Measurements from ENCODE around the gene PDIA6. TPM values are rescaled to one million over a fixed set of nuclear protein-coding genes. Genes with fewer than 3 reads are reported as not detected.

PDIA6 gene
- total RNA-seq, 2 experiments from 2014 or later: 25.5 to 26.3 TPM

DNA sequence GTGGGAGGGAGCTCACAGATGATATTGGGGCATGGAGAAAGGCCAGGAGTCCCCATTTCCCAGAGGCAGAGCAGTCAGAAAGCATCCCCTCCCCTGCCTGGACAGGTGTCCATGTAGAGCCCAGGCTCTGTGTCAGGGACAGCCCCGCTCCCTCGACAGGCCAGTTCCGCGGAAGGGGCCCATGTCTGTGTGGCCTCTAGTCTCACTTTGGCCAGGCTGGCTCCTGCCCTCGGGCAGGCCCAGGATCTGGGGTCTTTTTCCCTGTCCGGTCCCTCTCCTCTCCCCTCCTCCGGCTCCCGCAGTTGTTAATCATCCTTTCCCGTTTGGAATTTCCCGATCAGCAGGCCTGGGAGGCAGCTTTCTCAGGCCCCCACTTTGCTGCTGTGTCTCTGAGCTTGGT lies 20.4 kb upstream of the PDIA6 start:
- H3K4me1 Mint-ChIP-seq (ENCODE audit: low read depth): peaks cover 7% of the 10 kb centered on the region
- DNase-seq (no peak), ATAC-seq (ENCODE audit: poor library complexity) (no peak)
- H3K36me3 Mint-ChIP-seq (ENCODE audit: low read depth): no peaks in the 10 kb centered on the region
- H3K4me1 ChIP-seq (ENCODE audit: insufficient read depth, low read length): peaks cover 15% of the 10 kb centered on the region
- ChIA-PET POLR2A (interaction anchor here (0.6 to 1.6 kb wide), 6 partner anchors 20 to 322 kb away, joined by 3 to 13 read pairs (median 4); partner anchors contain the start of genes PDIA6 and SLC66A3), CTCF (interaction anchor here (0.5 to 1.7 kb wide), 21 partner anchors 9 to 749 kb away, joined by 3 to 21 read pairs (median 5); partner anchors contain the start of genes PDIA6 and SLC66A3)
- H3K36me3 ChIP-seq (ENCODE audit: insufficient read depth, low read length): no peaks in the 10 kb centered on the region
- H3K9me3 ChIP-seq (ENCODE audit: control insufficient read depth in 1 of 2, insufficient read depth in 1 of 2, low read length in 2 of 2): no peaks in the 10 kb centered on the region
- intact Hi-C loops (cut with DNase I, micrococcal nuclease): loop anchor here in 1 of 2 experiments (2.0 to 10.0 kb wide), 3 partner anchors 634 to 942 kb away; partner anchors contain the start of gene E2F6
- no peak overlapping the region for H3K4me3 ChIP-seq (ENCODE audit: low read length)
- H3K27ac Mint-ChIP-seq: no peak overlapping the region
- H3K27me3 ChIP-seq (ENCODE audit: control insufficient read depth in 1 of 2, insufficient read depth in 2 of 2, low read length in 2 of 2): peaks cover 8 to 11% of the 10 kb centered on the region in 2 experiments
- no peak overlapping the region for H3K4me3 Mint-ChIP-seq
- no peak overlapping the region for H3K27ac ChIP-seq (ENCODE audit: low read depth in 1 of 2, low read length in 2 of 2)
- peaks cover 25% of the 10 kb centered on the region for H3K27me3 Mint-ChIP-seq
- TF ChIP-seq CTCF (IDR thresholded peaks at IDR 0.05): no peak
- H3K9me3 Mint-ChIP-seq: no peaks in the 10 kb centered on the region

- ATAC-seq (ENCODE audit: poor library complexity): peak; percentile 93
- ChIA-PET CTCF (interaction anchor here (0.5 to 1.7 kb wide), 22 partner anchors 9 to 750 kb away, joined by 3 to 21 read pairs (median 5); partner anchors contain the start of genes PDIA6 and SLC66A3), POLR2A (interaction anchor here (0.6 to 1.6 kb wide), 6 partner anchors 20 to 323 kb away, joined by 3 to 13 read pairs (median 4); partner anchors contain the start of genes PDIA6 and SLC66A3)
- Mint-ChIP-seq H3K27ac (no peak overlapping the region), H3K4me1 (ENCODE audit: low read depth) (peaks cover 7% of the 10 kb centered on the region), H3K4me3 (peak overlapping the region; percentile 38), H3K36me3 (ENCODE audit: low read depth) (no peaks in the 10 kb centered on the region), H3K27me3 (peaks cover 24% of the 10 kb centered on the region), H3K9me3 (no peaks in the 10 kb centered on the region)
- no peak overlapping the region for H3K4me3 ChIP-seq (ENCODE audit: low read length)
- H3K36me3 ChIP-seq (ENCODE audit: insufficient read depth, low read length): no peaks in the 10 kb centered on the region
- peak; percentile 99 for TF ChIP-seq CTCF (IDR thresholded peaks at IDR 0.05)
- intact Hi-C loops (cut with DNase I, micrococcal nuclease): loop anchor here (1.0 to 10.0 kb wide), 5 partner anchors 292 to 942 kb away; partner anchors contain the start of gene E2F6 (in 1 of the 2)
- no peaks in the 10 kb centered on the region for H3K9me3 ChIP-seq (ENCODE audit: control insufficient read depth in 1 of 2, insufficient read depth in 1 of 2, low read length in 2 of 2)
- DNase-seq: peak; percentile 69 to 91 (median 78)
- H3K4me1 ChIP-seq (ENCODE audit: insufficient read depth, low read length): peaks cover 15% of the 10 kb centered on the region
- peaks cover 8 to 10% of the 10 kb centered on the region in 2 experiments for H3K27me3 ChIP-seq (ENCODE audit: control insufficient read depth in 1 of 2, insufficient read depth in 2 of 2, low read length in 2 of 2)
- no peak overlapping the region for H3K27ac ChIP-seq (ENCODE audit: low read depth in 1 of 2, low read length in 2 of 2)
Measured at GRCh38 chr2:10832203-10832936, 19.8 kb upstream of the PDIA6 start.

DNA sequence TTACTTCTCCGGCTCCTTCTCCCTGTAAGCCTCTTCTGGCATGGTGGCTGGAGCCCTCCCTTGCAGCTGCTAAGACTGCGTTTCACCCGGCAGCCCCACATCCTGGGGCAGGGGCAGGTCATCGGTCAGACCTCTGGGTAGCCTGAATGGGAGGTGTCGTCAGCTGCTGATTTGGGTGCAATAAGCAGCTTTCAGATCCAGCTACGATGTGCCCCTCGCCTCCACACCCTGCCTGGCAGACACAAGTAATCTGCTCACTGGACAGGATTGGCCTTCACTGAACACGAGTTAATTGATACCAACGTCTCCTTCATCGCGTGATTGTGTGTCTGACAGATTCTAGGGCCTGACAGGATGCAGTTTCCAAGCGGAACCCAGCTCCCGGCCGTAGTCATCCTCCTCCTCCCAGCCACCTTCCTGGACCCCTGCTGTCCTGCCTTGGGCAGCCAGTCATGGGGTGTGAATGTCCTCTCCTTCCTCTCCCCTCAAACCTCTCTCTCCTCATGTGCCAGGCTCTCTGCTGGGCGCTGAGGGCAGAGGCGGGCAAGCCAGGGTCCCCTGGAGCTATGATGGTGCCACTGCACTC lies 18.9 kb upstream of the PDIA6 start:
- no peak overlapping the region for H3K4me3 Mint-ChIP-seq
- H3K9me3 Mint-ChIP-seq: no peaks in the 10 kb centered on the region
- TF ChIP-seq CTCF (IDR thresholded peaks at IDR 0.05): no peak
- peaks cover 26% of the 10 kb centered on the region for H3K27me3 Mint-ChIP-seq
- H3K36me3 ChIP-seq (ENCODE audit: insufficient read depth, low read length): no peaks in the 10 kb centered on the region
- DNase-seq (no peak), ATAC-seq (ENCODE audit: poor library complexity) (no peak)
- ChIA-PET POLR2A (interaction anchor here (1.2 to 1.6 kb wide), 4 partner anchors 19 to 323 kb away, joined by 3 to 13 read pairs (median 4); partner anchors contain the start of genes PDIA6 and SLC66A3), CTCF (interaction anchor here (1.1 to 1.4 kb wide), 9 partner anchors 9 to 634 kb away, joined by 3 to 21 read pairs (median 6); partner anchors contain the start of genes PDIA6 and SLC66A3)
- H3K4me1 ChIP-seq (ENCODE audit: insufficient read depth, low read length): peaks cover 15% of the 10 kb centered on the region
- no peak overlapping the region for H3K27ac ChIP-seq (ENCODE audit: low read depth in 1 of 2, low read length in 2 of 2)
- no peak overlapping the region for H3K4me3 ChIP-seq (ENCODE audit: low read length)
- H3K36me3 Mint-ChIP-seq (ENCODE audit: low read depth): no peaks in the 10 kb centered on the region
- peaks cover 7% of the 10 kb centered on the region for H3K4me1 Mint-ChIP-seq (ENCODE audit: low read depth)
- H3K27me3 ChIP-seq (ENCODE audit: control insufficient read depth in 1 of 2, insufficient read depth in 2 of 2, low read length in 2 of 2): peaks cover 8 to 11% of the 10 kb centered on the region in 2 experiments
- H3K27ac Mint-ChIP-seq: no peak overlapping the region
- H3K9me3 ChIP-seq (ENCODE audit: control insufficient read depth in 1 of 2, insufficient read depth in 1 of 2, low read length in 2 of 2): no peaks in the 10 kb centered on the region
- intact Hi-C loops (cut with DNase I, micrococcal nuclease): loop anchor here in 1 of 2 experiments (5.0 to 10.0 kb wide), 2 partner anchors 636 to 943 kb away; partner anchors contain the start of gene E2F6
